ENCODE results near the gene APOL5. TPM values are rescaled to one million over a fixed set of nuclear protein-coding genes. Genes with fewer than 3 reads are reported as not detected.

APOL5 gene
- total and polyA plus RNA-seq, 4 donors, result not detected

- no peaks in the 10 kb centered on the region for H3K27me3 ChIP-seq (ENCODE audit: control insufficient read depth in 3 of 3, insufficient read depth in 3 of 3, low read length in 2 of 3)
Measured at GRCh38 chr22:35684270-35684700, 33.4 kb upstream of the APOL5 start.

DNA sequence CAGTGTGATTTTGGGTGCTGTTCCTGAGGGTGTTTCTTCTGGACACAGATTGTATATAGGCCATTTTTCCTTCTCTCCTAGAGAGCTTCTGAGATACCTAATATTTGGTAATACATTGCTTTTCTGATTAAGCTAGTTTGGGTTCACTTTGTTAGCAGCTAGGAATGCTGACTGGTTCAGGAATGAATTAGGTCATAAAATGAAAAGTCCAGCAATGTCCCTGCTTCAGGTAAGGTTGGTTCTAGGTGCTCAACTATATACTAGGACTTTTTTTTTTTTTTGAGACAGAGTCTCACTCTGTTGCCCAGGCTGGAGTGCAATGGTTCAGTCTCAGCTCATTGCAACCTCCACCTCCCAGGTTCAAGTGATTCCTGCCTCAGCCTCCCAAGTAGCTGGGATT is 32.9 kb upstream of the APOL5 start:
- no peak for TF ChIP-seq CTCF (IDR thresholded peaks at IDR 0.05; ENCODE audit: control extremely low read depth, extremely low read depth)
- H3K27me3 ChIP-seq (ENCODE audit: control insufficient read depth in 3 of 3, insufficient read depth in 3 of 3, low read length in 2 of 3), result no peaks in the 10 kb centered on the region
- DNase-seq, result no peak

More at GRCh38 chr22:35684270-35684700, 33.4 kb upstream of the APOL5 start:
- DNase-seq (peak; percentile 19 to 63 (median 53)), ATAC-seq (ENCODE audit: insufficient read depth, low FRiP score) (no peak)
- Histone ChIP-seq H3K4me3 (no peak overlapping the region), H3K9me3 (ENCODE audit: control insufficient read depth in 4 of 4, insufficient read depth in 3 of 4, low read length in 3 of 4) (peaks cover 0 to 4% (median 2%) of the 10 kb centered on the region in 4 donors), H3K9ac (ENCODE audit: insufficient read depth in 1 of 2, low read length in 2 of 2) (no peak overlapping the region), H3K27ac (ENCODE audit: low read depth in 1 of 2, low read length in 1 of 2) (peak overlapping the region in 1 of 2 donors; percentile 11), H3K4me1 (ENCODE audit: control insufficient read depth in 5 of 5, insufficient read depth in 5 of 5, low read length in 5 of 5) (peaks cover 0 to 2% (median 0%) of the 10 kb centered on the region in 5 donors), H3K36me3 (ENCODE audit: control insufficient read depth in 4 of 4, insufficient read depth in 4 of 4, low read length in 4 of 4) (no peaks in the 10 kb centered on the region)
- TF ChIP-seq CTCF (IDR thresholded peaks at IDR 0.05; ENCODE audit: control extremely low read depth, extremely low read depth), result no peak
- whole genome bisulfite sequencing, 2 donors, result 39 to 58% methylated on average over 3 of the region's 3 CpGs

DNA sequence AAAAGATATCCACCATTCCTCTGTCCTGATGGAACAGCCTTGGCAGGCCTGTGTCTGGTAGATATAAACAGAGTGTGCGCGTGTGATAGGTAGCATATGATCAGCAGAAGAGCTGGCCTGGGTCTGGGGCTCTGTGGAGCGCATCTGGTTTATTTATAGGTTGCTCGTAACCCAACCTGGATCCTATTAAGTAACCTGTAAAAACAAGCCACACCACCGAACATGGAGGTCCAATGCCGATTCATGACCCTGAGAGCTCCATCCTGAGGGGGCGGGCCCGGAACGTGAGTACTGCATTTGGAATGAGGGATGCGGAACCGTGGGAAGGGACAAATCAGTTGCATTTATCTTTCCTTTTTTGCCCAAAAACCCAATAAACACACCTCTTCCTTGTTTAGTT is 31.9 kb upstream of the APOL5 start:
- no peak for DNase-seq
- Histone ChIP-seq H3K4me3 (no peak overlapping the region), H3K9me3 (ENCODE audit: control insufficient read depth in 4 of 4, insufficient read depth in 3 of 4, low read length in 3 of 4) (peaks cover 0 to 4% (median 2%) of the 10 kb centered on the region in 4 donors), H3K9ac (ENCODE audit: insufficient read depth in 1 of 2, low read length in 2 of 2) (no peak overlapping the region), H3K4me1 (ENCODE audit: control insufficient read depth in 5 of 5, insufficient read depth in 5 of 5, low read length in 5 of 5) (peaks cover 0 to 2% (median 0%) of the 10 kb centered on the region in 5 donors), H3K27ac (ENCODE audit: low read depth in 1 of 2, low read length in 1 of 2) (no peak overlapping the region), H3K27me3 (ENCODE audit: control insufficient read depth in 3 of 3, insufficient read depth in 3 of 3, low read length in 2 of 3) (no peaks in the 10 kb centered on the region), H3K36me3 (ENCODE audit: control insufficient read depth in 4 of 4, insufficient read depth in 4 of 4, low read length in 4 of 4) (no peaks in the 10 kb centered on the region)
- ATAC-seq (ENCODE audit: insufficient read depth, low FRiP score), result no peak
- TF ChIP-seq CTCF (IDR thresholded peaks at IDR 0.05; ENCODE audit: control extremely low read depth, extremely low read depth), result no peak
- WGBS, 2 donors, result 80 to 85% methylated on average over 11 of the region's 11 CpGs

More for the DNA sequence above, 32.9 kb upstream of the APOL5 start:
- peak overlapping the region in 1 of 2 donors; percentile 11 for H3K27ac ChIP-seq (ENCODE audit: low read depth in 1 of 2, low read length in 1 of 2)
- H3K9ac ChIP-seq (ENCODE audit: insufficient read depth in 1 of 2, low read length in 2 of 2), result no peak overlapping the region
- H3K36me3 ChIP-seq (ENCODE audit: control insufficient read depth in 4 of 4, insufficient read depth in 4 of 4, low read length in 4 of 4), result no peaks in the 10 kb centered on the region
- no peak overlapping the region for H3K4me3 ChIP-seq
- peaks cover 0 to 4% (median 2%) of the 10 kb centered on the region in 4 donors for H3K9me3 ChIP-seq (ENCODE audit: control insufficient read depth in 4 of 4, insufficient read depth in 3 of 4, low read length in 3 of 4)
- ATAC-seq (ENCODE audit: insufficient read depth, low FRiP score), result no peak
- H3K4me1 ChIP-seq (ENCODE audit: control insufficient read depth in 5 of 5, insufficient read depth in 5 of 5, low read length in 5 of 5), result peaks cover 0 to 2% (median 0%) of the 10 kb centered on the region in 5 donors

DNA sequence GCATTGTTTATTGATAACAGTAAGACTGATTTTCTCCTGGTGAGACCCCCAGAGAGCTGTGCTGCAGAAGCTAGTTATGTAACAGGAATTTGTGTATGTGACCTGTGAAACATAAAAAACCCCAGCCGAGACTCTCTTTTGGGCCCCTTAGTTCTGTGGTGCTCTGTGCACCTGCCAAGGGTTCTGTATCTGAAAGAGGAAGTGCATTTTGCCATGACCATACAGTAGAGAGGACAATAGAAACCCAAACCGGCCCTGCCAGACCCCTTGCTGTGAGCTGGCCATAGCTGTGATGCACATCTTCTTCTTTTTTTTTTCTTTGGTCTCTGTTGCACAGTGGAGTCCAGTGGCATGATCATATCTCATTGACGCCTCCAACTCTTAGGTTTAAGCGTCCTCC is 31.4 kb upstream of the APOL5 start:
- Histone ChIP-seq H3K27me3 (ENCODE audit: control insufficient read depth in 3 of 3, insufficient read depth in 3 of 3, low read length in 2 of 3) (no peaks in the 10 kb centered on the region), H3K9me3 (ENCODE audit: control insufficient read depth in 4 of 4, insufficient read depth in 3 of 4, low read length in 3 of 4) (peaks cover 0 to 4% (median 2%) of the 10 kb centered on the region in 4 donors), H3K9ac (ENCODE audit: insufficient read depth in 1 of 2, low read length in 2 of 2) (no peak overlapping the region), H3K36me3 (ENCODE audit: control insufficient read depth in 4 of 4, insufficient read depth in 4 of 4, low read length in 4 of 4) (no peaks in the 10 kb centered on the region), H3K27ac (ENCODE audit: low read depth in 1 of 2, low read length in 1 of 2) (no peak overlapping the region), H3K4me1 (ENCODE audit: control insufficient read depth in 5 of 5, insufficient read depth in 5 of 5, low read length in 5 of 5) (peaks cover 0 to 2% (median 0%) of the 10 kb centered on the region in 5 donors), H3K4me3 (no peak overlapping the region)
- no peak for DNase-seq
- no peak for TF ChIP-seq CTCF (IDR thresholded peaks at IDR 0.05; ENCODE audit: control extremely low read depth, extremely low read depth)
- ATAC-seq (ENCODE audit: insufficient read depth, low FRiP score), result no peak
- 72 to 79% methylated on average over 4 of the region's 4 CpGs for WGBS, 2 donors
